B cell (primary cell): ENCODE measurements around the gene SART1.

Source experiments
- EZH2 ChIP-seq: IDR thresholded peaks from 2 replicates; pipeline ENCODE4 v1.6.1; 2012; ENCODE audit warnings: borderline replicate concordance, low read depth, mild to moderate bottlenecking, moderate library complexity, low read length; ENCODE audit not compliant: insufficient read depth, poor library complexity, severe bottlenecking
- TF ChIP-seq, protein P1 (sequence below): fragments of 200-600 bp; IDR thresholded peaks from one replicate; pipeline ENCODE4 v1.8.0; 2022; ENCODE audit warnings: antibody characterized with exemption, mild to moderate bottlenecking

DNA sequence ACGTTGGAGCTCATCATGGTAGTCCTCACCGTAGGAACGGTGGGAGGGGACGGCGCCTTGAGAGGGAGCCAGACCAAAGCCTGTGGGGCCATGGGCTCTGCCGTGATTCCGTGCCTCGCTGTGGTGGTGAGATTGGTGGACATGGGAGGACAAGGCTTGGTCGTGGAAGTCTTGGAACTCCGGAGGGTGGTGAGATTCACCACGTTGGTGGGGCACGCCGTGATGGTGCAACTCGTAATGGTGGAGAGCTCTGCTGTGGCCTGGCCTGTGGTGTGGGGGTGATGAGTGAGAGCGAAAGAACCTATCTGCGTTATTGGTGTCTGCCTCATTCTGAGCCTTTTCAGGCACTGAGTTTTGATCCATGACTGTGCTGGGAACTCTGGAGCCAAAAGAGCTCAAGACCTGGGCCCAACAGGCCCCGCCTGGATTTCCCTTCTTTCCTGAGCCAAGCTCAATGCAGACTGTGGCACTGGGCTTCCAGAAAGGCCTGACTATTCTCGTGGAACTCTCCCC is 64.5 kb downstream of the SART1 start, which contains the start of gene CATSPER1:
- TF ChIP-seq, protein P1, sequence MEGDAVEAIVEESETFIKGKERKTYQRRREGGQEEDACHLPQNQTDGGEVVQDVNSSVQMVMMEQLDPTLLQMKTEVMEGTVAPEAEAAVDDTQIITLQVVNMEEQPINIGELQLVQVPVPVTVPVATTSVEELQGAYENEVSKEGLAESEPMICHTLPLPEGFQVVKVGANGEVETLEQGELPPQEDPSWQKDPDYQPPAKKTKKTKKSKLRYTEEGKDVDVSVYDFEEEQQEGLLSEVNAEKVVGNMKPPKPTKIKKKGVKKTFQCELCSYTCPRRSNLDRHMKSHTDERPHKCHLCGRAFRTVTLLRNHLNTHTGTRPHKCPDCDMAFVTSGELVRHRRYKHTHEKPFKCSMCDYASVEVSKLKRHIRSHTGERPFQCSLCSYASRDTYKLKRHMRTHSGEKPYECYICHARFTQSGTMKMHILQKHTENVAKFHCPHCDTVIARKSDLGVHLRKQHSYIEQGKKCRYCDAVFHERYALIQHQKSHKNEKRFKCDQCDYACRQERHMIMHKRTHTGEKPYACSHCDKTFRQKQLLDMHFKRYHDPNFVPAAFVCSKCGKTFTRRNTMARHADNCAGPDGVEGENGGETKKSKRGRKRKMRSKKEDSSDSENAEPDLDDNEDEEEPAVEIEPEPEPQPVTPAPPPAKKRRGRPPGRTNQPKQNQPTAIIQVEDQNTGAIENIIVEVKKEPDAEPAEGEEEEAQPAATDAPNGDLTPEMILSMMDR: no peak
- TF ChIP-seq EZH2: no peak
